H1 (cell line): ENCODE data around the gene SRPK3.

Experiments
- ATF2 ChIP-seq: IDR thresholded peaks from 2 replicates; pipeline ENCODE4 v1.6.1; 2012; ENCODE audit warnings: low read length, inconsistent platforms
- CTCF ChIP-seq, 3 experiments: IDR thresholded peaks; 1 replicate in 2 of 3; 2 replicates in 1 of 3; pipeline versions ENCODE4 v1.5.1 to v1.6.1; 2011; ENCODE audit warnings: low read length in 3 of 3, mild to moderate bottlenecking in 3 of 3, inconsistent platforms in 2 of 3, low read depth in 1 of 3, moderate library complexity in 1 of 3; ENCODE audit not compliant: insufficient read depth in 1 of 3; ENCODE audit errors: control extremely low read depth in 1 of 3
- EGR1 ChIP-seq: IDR thresholded peaks from 2 replicates; pipeline ENCODE4 v1.6.1; 2011; ENCODE audit warnings: low read depth, low read length, borderline replicate concordance
- EZH2 ChIP-seq: fragments of 200-600 bp; sonication (generic); IDR thresholded peaks from 2 replicates; pipeline ENCODE4 v1.7.1; 2012; ENCODE audit warnings: low read depth, mild to moderate bottlenecking, moderate library complexity, low read length, inconsistent platforms; ENCODE audit not compliant: severe bottlenecking
- JUND ChIP-seq: IDR thresholded peaks from 2 replicates; pipeline ENCODE4 v1.6.1; 2011; ENCODE audit warnings: mild to moderate bottlenecking, improper control_type of control experiment, low read length
- RAD21 ChIP-seq, 2 experiments: IDR thresholded peaks in 1 of 2; conservative IDR thresholded peaks in 1 of 2; 2 replicates each; pipeline ENCODE4 v1.6.1; 2011; ENCODE audit warnings: low read depth in 2 of 2, low read length in 2 of 2, improper control_type of control experiment in 1 of 2, inconsistent platforms in 1 of 2, mild to moderate bottlenecking in 1 of 2, moderate library complexity in 1 of 2
- RFX5 ChIP-seq: IDR thresholded peaks from 2 replicates; pipeline ENCODE4 v1.6.1; 2011; ENCODE audit warnings: low read depth, low read length, improper control_type of control experiment, borderline replicate concordance
- TAF1 ChIP-seq: IDR thresholded peaks from 2 replicates; pipeline ENCODE4 v1.6.1; 2011; ENCODE audit warnings: mild to moderate bottlenecking, low read depth, low read length
- USF2 ChIP-seq: IDR thresholded peaks from 2 replicates; pipeline ENCODE4 v1.6.1; 2011; ENCODE audit warnings: low read length, improper control_type of control experiment

- TF ChIP-seq ATF2 = no peak
- TF ChIP-seq USF2 = no peak
- no peak for TF ChIP-seq CTCF (IDR thresholded peaks at IDR 0.05; ENCODE audit: control extremely low read depth in 1 of 3, insufficient read depth in 1 of 3, low read depth in 1 of 3, low read length in 3 of 3)
- no peak for TF ChIP-seq JUND
- TF ChIP-seq EZH2 = no peak
- TF ChIP-seq EGR1 = no peak
- no peak for TF ChIP-seq RFX5
- TF ChIP-seq TAF1 = no peak
- no peak for TF ChIP-seq RAD21 (IDR thresholded peaks at IDR 0.05 in 1 of 2, conservative IDR thresholded peaks at IDR 0.05 in 1 of 2; ENCODE audit: low read depth in 2 of 2, low read length in 2 of 2)
Measured at GRCh38 chrX:153800177-153800722, 19.4 kb downstream of the SRPK3 start.
